GM23338 (cell line): ENCODE results near the gene PIK3AP1. TPM values are rescaled to one million over a fixed set of nuclear protein-coding genes. Genes with fewer than 3 reads are reported as not detected.
"Not testable (repeated sequence)": the region's sequence is repeated elsewhere in the genome, so short reads cannot be mapped to it uniquely, and the experiment has no call there.

Experiments
- ATAC-seq: fragments of 200-7000 bp; cut with Tn5 transposase; 3 replicates; pipeline ENCODE4 v1.9.1; 2020
- DNase-seq: peaks from one replicate; pipeline ENCODE4 v3.0.0-alpha.2; 2015; ENCODE audit warnings: low spot score
- H2AFZ ChIP-seq: fragments of 200-600 bp; sonication (generic); 2 replicates; pipeline ENCODE4 v1.8.0; 2016; ENCODE audit warnings: antibody characterized with exemption, mild to moderate bottlenecking, moderate library complexity
- H3F3A ChIP-seq: fragments of 200-600 bp; sonication (generic); replicated peaks from 2 replicates; pipeline ENCODE4 v1.8.0; 2017; ENCODE audit warnings: antibody characterized with exemption, mixed run types, low read depth
- H3K27ac ChIP-seq: fragments of 200-600 bp; sonication (generic); 2 replicates; pipeline ENCODE4 v1.6.1; 2016; ENCODE audit warnings: low read depth
- H3K27me3 ChIP-seq: fragments of 200-600 bp; sonication (generic); 2 replicates; pipeline ENCODE4 v1.8.0; 2016; ENCODE audit warnings: mild to moderate bottlenecking, mixed run types, moderate library complexity; ENCODE audit not compliant: insufficient read depth
- H3K36me3 ChIP-seq: fragments of 200-600 bp; sonication (generic); 2 replicates; pipeline ENCODE4 v1.8.0; 2016; ENCODE audit warnings: mild to moderate bottlenecking; ENCODE audit not compliant: insufficient read depth
- H3K4me1 ChIP-seq: fragments of 200-600 bp; sonication (generic); 2 replicates; pipeline ENCODE4 v1.8.0; 2016; ENCODE audit warnings: mild to moderate bottlenecking, moderate library complexity; ENCODE audit not compliant: insufficient read depth
- H3K4me2 ChIP-seq: fragments of 200-600 bp; sonication (generic); 2 replicates; pipeline ENCODE4 v1.7.1; 2017; ENCODE audit warnings: mixed run types
- H3K4me3 ChIP-seq: fragments of 200-600 bp; sonication (generic); 2 replicates; pipeline ENCODE4 v1.6.1; 2016; ENCODE audit warnings: mixed run types
- H3K79me2 ChIP-seq: fragments of 200-600 bp; sonication (generic); replicated peaks from 2 replicates; pipeline ENCODE4 v1.8.0; 2017; ENCODE audit warnings: mild to moderate bottlenecking; ENCODE audit not compliant: insufficient read depth
- H3K9me2 ChIP-seq: fragments of 200-600 bp; sonication (generic); 2 replicates; pipeline ENCODE4 v1.8.0; 2017; ENCODE audit not compliant: insufficient read depth
- H4K20me1 ChIP-seq: fragments of 200-600 bp; sonication (generic); replicated peaks from 2 replicates; pipeline ENCODE4 v1.8.0; 2017; ENCODE audit warnings: mild to moderate bottlenecking; ENCODE audit not compliant: insufficient read depth
- H3K27ac Mint-ChIP-seq: 2 replicates; pipeline ENCODE4 v1.8.0; 2020; ENCODE audit warnings: inconsistent platforms, mild to moderate bottlenecking, moderate library complexity, mixed read lengths
- H3K27me3 Mint-ChIP-seq: 3 replicates; pipeline ENCODE4 v1.8.0; 2022; ENCODE audit warnings: low read depth, mild to moderate bottlenecking, moderate library complexity, mixed read lengths, inconsistent platforms; ENCODE audit not compliant: insufficient read depth, poor library complexity
- H3K36me3 Mint-ChIP-seq: 3 replicates; pipeline ENCODE4 v1.8.0; 2021; ENCODE audit warnings: low read depth, mild to moderate bottlenecking, inconsistent platforms, moderate library complexity, mixed read lengths
- H3K4me1 Mint-ChIP-seq: 3 replicates; pipeline ENCODE4 v1.8.0; 2020; ENCODE audit warnings: mild to moderate bottlenecking, inconsistent platforms, mixed read lengths
- H3K4me3 Mint-ChIP-seq: 3 replicates; pipeline ENCODE4 v1.8.0; 2021; ENCODE audit warnings: moderate library complexity, mild to moderate bottlenecking, inconsistent platforms, mixed read lengths
- H3K9me3 Mint-ChIP-seq: 3 replicates; pipeline ENCODE4 v1.8.0; 2020; ENCODE audit warnings: moderate library complexity, mild to moderate bottlenecking, inconsistent platforms, mixed read lengths
- CREB1 ChIP-seq: fragments of 250-450 bp; sonication (Bioruptor Pico); IDR thresholded peaks from 2 replicates; pipeline ENCODE4 v1.5.0; 2020; ENCODE audit warnings: low read depth, mild to moderate bottlenecking, moderate library complexity
- CTCF ChIP-seq, 2 experiments: fragments of 200-600 bp in 1 of 2; sonication (generic) in 1 of 2; conservative IDR thresholded peaks; 2 replicates each; pipeline versions ENCODE4 v1.5.1 to v1.6.1; 2016 to 2017; ENCODE audit warnings: antibody characterized with exemption in 2 of 2, low read depth in 2 of 2, mild to moderate bottlenecking in 2 of 2, moderate library complexity in 1 of 2
- ETS1 ChIP-seq: IDR thresholded peaks from 2 replicates; pipeline ENCODE4 v1.6.1; 2016; ENCODE audit warnings: antibody characterized with exemption
- EZH2phosphoT487 ChIP-seq: fragments of 200-600 bp; sonication (generic); IDR thresholded peaks from one replicate; pipeline ENCODE4 v1.8.1; 2018; ENCODE audit warnings: antibody characterized with exemption; ENCODE audit not compliant: unreplicated experiment
- ZNF331 ChIP-seq: fragments of 250-450 bp; sonication (Bioruptor Pico); IDR thresholded peaks from 2 replicates; pipeline ENCODE4 v1.5.0; 2020; ENCODE audit warnings: low read depth, mild to moderate bottlenecking, moderate library complexity
- ZNF462 ChIP-seq: fragments of 250-450 bp; sonication (Bioruptor Pico); IDR thresholded peaks from 2 replicates; pipeline ENCODE4 v1.5.0; 2020; ENCODE audit warnings: mild to moderate bottlenecking, moderate library complexity
- polyA plus RNA-seq: library from polyadenylated mRNA; unstranded; fragments of >200 nt; fragmentation: Nextera tagmentation; extraction: Ambion mirVana; gene quantifications from 2 replicates; pipeline ENCODE4 v1.2.1, GENCODE V29; 2016
- total RNA-seq: library from RNA; depleted of rRNA; stranded (reverse); fragments of >200 nt; shearing (Covaris generic); gene quantifications from 2 replicates; pipeline ENCODE4 v1.2.3, GENCODE V29; 2014

The PIK3AP1 gene
- total and polyA plus RNA-seq, 2 experiments from 2014 or later = 0.65 to 2.3 TPM

GRCh38 chr10:96743988-96744585 is 23.8 kb upstream of the PIK3AP1 start:
- peaks cover 5% of the 10 kb centered on the region; the same call in 2 of the 3 replicates for H3K4me1 Mint-ChIP-seq
- Histone ChIP-seq H3K27me3 (no peaks in the 10 kb centered on the region), H2AFZ (no peak overlapping the region; the same call in 1 of the 2 replicates), H3K4me1 (no peaks in the 10 kb centered on the region), H3K36me3 (no peaks in the 10 kb centered on the region), H4K20me1 (no peaks in the 10 kb centered on the region), H3K4me3 (no peak overlapping the region), H3K4me2 (no peak overlapping the region), H3K27ac (no peak overlapping the region), H3K9me2 (no peaks in the 10 kb centered on the region), H3F3A (no peaks in the 10 kb centered on the region), H3K79me2 (no peaks in the 10 kb centered on the region)
- no peaks in the 10 kb centered on the region for H3K36me3 Mint-ChIP-seq
- peak; percentile 50 for DNase-seq
- no peak overlapping the region for H3K4me3 Mint-ChIP-seq
- H3K27ac Mint-ChIP-seq = no peak overlapping the region
- no peak for TF ChIP-seq ETS1
- TF ChIP-seq EZH2phosphoT487 = no peak
- peak; percentile 47 to 68 for TF ChIP-seq CTCF (conservative IDR thresholded peaks at IDR 0.05; ENCODE audit: low read depth in 2 of 2)
- peak; percentile 81 for ATAC-seq
- H3K9me3 Mint-ChIP-seq = no peaks in the 10 kb centered on the region
- peaks cover 3% of the 10 kb centered on the region for H3K27me3 Mint-ChIP-seq

- not testable (repeated sequence) for H3K9me2 ChIP-seq, H3K27ac ChIP-seq, H3K4me2 ChIP-seq, H3K36me3 Mint-ChIP-seq, H3K27ac Mint-ChIP-seq, DNase-seq, H3F3A ChIP-seq, ATAC-seq, H4K20me1 ChIP-seq, H3K9me3 Mint-ChIP-seq, H3K36me3 ChIP-seq, H3K4me3 Mint-ChIP-seq, H3K27me3 ChIP-seq, H2AFZ ChIP-seq, H3K4me1 ChIP-seq, H3K4me3 ChIP-seq, H3K27me3 Mint-ChIP-seq, H3K79me2 ChIP-seq
- H3K4me1 Mint-ChIP-seq = peaks cover 12% of the 10 kb centered on the region
Measured at GRCh38 chr10:96741557-96741956, 21.2 kb upstream of the PIK3AP1 start.

GRCh38 chr10:96740579-96741281 is 20.4 kb upstream of the PIK3AP1 start:
- H2AFZ ChIP-seq = no peak overlapping the region
- H3K9me3 Mint-ChIP-seq = no peaks in the 10 kb centered on the region
- H3K36me3 ChIP-seq = no peaks in the 10 kb centered on the region
- no peaks in the 10 kb centered on the region for H3K79me2 ChIP-seq
- no peak overlapping the region for H3K4me3 ChIP-seq
- peak; percentile 45; the same call in 2 of the 3 replicates for ATAC-seq
- no peaks in the 10 kb centered on the region for H4K20me1 ChIP-seq
- DNase-seq = no peak
- peaks cover 19% of the 10 kb centered on the region for H3K4me1 Mint-ChIP-seq
- H3F3A ChIP-seq = no peaks in the 10 kb centered on the region
- peaks cover 3% of the 10 kb centered on the region for H3K27me3 Mint-ChIP-seq
- no peaks in the 10 kb centered on the region for H3K9me2 ChIP-seq
- no peak overlapping the region for H3K4me2 ChIP-seq
- peaks cover 8% of the 10 kb centered on the region; the same call in 1 of the 2 replicates for H3K4me1 ChIP-seq
- no peak overlapping the region for H3K4me3 Mint-ChIP-seq
- H3K36me3 Mint-ChIP-seq = no peaks in the 10 kb centered on the region
- no peak overlapping the region for H3K27ac Mint-ChIP-seq
- H3K27me3 ChIP-seq = no peaks in the 10 kb centered on the region
- H3K27ac ChIP-seq = no peak overlapping the region
- TF ChIP-seq ZNF331 (CRISPR knock-in tag) = no peak
- no peak for TF ChIP-seq EZH2phosphoT487
- TF ChIP-seq ZNF462 = no peak
- TF ChIP-seq CREB1 (CRISPR knock-in tag) = no peak
